COLO668 (cell line): ENCODE results near the gene LRRC34.

ENCODE experiments used
- DNase-seq: peaks from one replicate; lab custom pipeline; 2025; ENCODE audit not compliant: unreplicated experiment; lab: John Stamatoyannopoulos, UW

The LRRC34 gene

GRCh38 chr3:169769287-169770181 is 43.2 kb downstream of the LRRC34 start, which contains the start of gene ACTRT3:
ACTRT3 (minus strand) TSS chr3:169769561; CDS start chr3:169769520, 41 bp downstream.
- DNase-seq: peak; percentile 70

GRCh38 chr3:169764882-169765612 is 47.7 kb downstream of the LRRC34 start, which contains the start of gene TERC:
TERC (minus strand) TSS chr3:169765060.
- peak; percentile 86 for DNase-seq

GRCh38 chr3:169764312-169764881 is 48.3 kb downstream of the LRRC34 start:
- peak; percentile 43 for DNase-seq

GRCh38 chr3:169760479-169760878 is 52.2 kb downstream of the LRRC34 start:
- DNase-seq: no peak

- DNase-seq: no peak
Measured at GRCh38 chr3:169759256-169759655, 53.4 kb downstream of the LRRC34 start.

GRCh38 chr3:169758359-169758994 is 54.2 kb downstream of the LRRC34 start:
- DNase-seq: no peak

GRCh38 chr3:169755488-169755887 is 57.2 kb downstream of the LRRC34 start:
- no peak for DNase-seq

- DNase-seq: no peak
Measured at GRCh38 chr3:169754711-169755110, 58.0 kb downstream of the LRRC34 start.

GRCh38 chr3:169751875-169752274 is 60.8 kb downstream of the LRRC34 start:
- no peak for DNase-seq

GRCh38 chr3:169750665-169751064 is 62.0 kb downstream of the LRRC34 start:
- DNase-seq: no peak

- no peak for DNase-seq
Measured at GRCh38 chr3:169748670-169749069, 64.0 kb downstream of the LRRC34 start.

GRCh38 chr3:169746924-169747323 is 65.8 kb downstream of the LRRC34 start:
- no peak for DNase-seq

GRCh38 chr3:169744366-169745054 is 68.2 kb downstream of the LRRC34 start:
- no peak for DNase-seq
